Sigmoid colon (tissue), 7 donors: ENCODE measurements around the gene FMNL3. TPM values are rescaled to one million over a fixed set of nuclear protein-coding genes. Genes with fewer than 3 reads are reported as not detected.

ENCODE experiments used
- DNase-seq: peaks from one replicate; pipeline ENCODE4 v3.0.0-alpha.2; 2019
- H3K27ac ChIP-seq, 4 donors: fragments of 200-600 bp; sonication (generic); one replicate each; pipeline ENCODE4 v1.5.1; 2016 to 2019; ENCODE audit warnings: mild to moderate bottlenecking in 1 of 4
- H3K27me3 ChIP-seq, 3 donors: fragments of 200-600 bp; sonication (generic); one replicate each; pipeline ENCODE4 v1.5.1; 2019; ENCODE audit warnings: mild to moderate bottlenecking in 1 of 3
- H3K36me3 ChIP-seq, 4 donors: fragments of 200-600 bp; sonication (generic); one replicate each; pipeline ENCODE4 v1.5.1; 2016 to 2019
- H3K4me1 ChIP-seq, 4 donors: fragments of 200-600 bp; sonication (generic); one replicate each; pipeline ENCODE4 v1.5.1; 2017 to 2019
- H3K4me3 ChIP-seq, 4 donors: fragments of 200-600 bp; sonication (generic); one replicate each; pipeline ENCODE4 v1.5.1; 2017 to 2019; ENCODE audit warnings: mild to moderate bottlenecking in 2 of 4, moderate library complexity in 1 of 4
- H3K9me3 ChIP-seq, 4 donors: fragments of 200-600 bp in 3 of 4; sonication (generic) in 3 of 4; one replicate each; pipeline versions ENCODE4 v1.5.1 to v1.6.1; 2013 to 2019
- EP300 ChIP-seq, 4 donors: sonication (generic); formaldehyde crosslinking; IDR thresholded peaks; one replicate each; pipeline ENCODE4 v1.6.1; 2017; ENCODE audit warnings: antibody characterized with exemption in 4 of 4
- POLR2A ChIP-seq, 2 donors: fragments of 450-650 bp; IDR thresholded peaks; one replicate each; pipeline ENCODE4 v1.6.1; 2016; ENCODE audit warnings: antibody characterized with exemption in 2 of 2, mild to moderate bottlenecking in 2 of 2, moderate library complexity in 2 of 2
- POLR2AphosphoS5 ChIP-seq, 4 donors: sonication (generic); formaldehyde crosslinking; IDR thresholded peaks; one replicate each; pipeline ENCODE4 v1.6.1; 2017; ENCODE audit warnings: antibody characterized with exemption in 4 of 4
- WGBS, 2 donors: extraction: QIAGEN DNeasy Blood & Tissue Kit; methylation state at CpG; one replicate each; pipeline ENCODE4 v1.1.7; 2013; 5-methylcytosine and 5-hydroxymethylcytosine counted together
- intact Hi-C: fragments of 100-400 bp; cut with DNase I; formaldehyde crosslinking; loops from one replicate; pipeline ENCODE4 v1.15.1; 2023
- polyA plus RNA-seq, 3 donors: library from polyadenylated mRNA; stranded (reverse); fragments of 200-250 nt; gene quantifications; one replicate each; pipeline ENCODE4 v1.2.3, GENCODE V29; 2013
- small RNA-seq, 3 donors: library from RNA; depleted of rRNA; stranded (forward); fragments of <200 nt; gene quantifications; one replicate each; pipeline ENCODE3, GENCODE V24; 2016
- total RNA-seq, 4 donors: library from RNA; depleted of rRNA; stranded (reverse); fragments of >200 nt; gene quantifications; one replicate each; pipeline ENCODE4 v1.1.0, GENCODE V29; 2016
- TF ChIP-seq, protein P1 (sequence below), 4 experiments: fragments of 450-650 bp in 3 of 4; fragments of 200-600 bp in 1 of 4; IDR thresholded peaks; one replicate each; pipeline ENCODE4 v1.5.1; 2016 to 2019; ENCODE audit warnings: antibody characterized with exemption in 4 of 4, mild to moderate bottlenecking in 3 of 4, moderate library complexity in 2 of 4
- donor health status: healthy with polysubstance abuse.
- donor health status: Bipolar disorder and iron deficiency.
- donor health status: healthy.

Gene FMNL3
- total and polyA plus RNA-seq, 7 donors, result 1.8 to 12.2 (median 9.8) TPM

GRCh38 chr12:49598527-49598926, 108.7 kb downstream of the FMNL3 start:
- DNase-seq, result no peak
- H3K27ac ChIP-seq, result no peak overlapping the region
- no peak overlapping the region for H3K4me3 ChIP-seq
- H3K36me3 ChIP-seq, result no peaks in the 10 kb centered on the region
- no peaks in the 10 kb centered on the region for H3K27me3 ChIP-seq
- H3K9me3 ChIP-seq, result no peaks in the 10 kb centered on the region
- intact Hi-C loops, result no loop called here
- TF ChIP-seq EP300 (IDR thresholded peaks at IDR 0.05) (no peak), POLR2AphosphoS5 (IDR thresholded peaks at IDR 0.05) (no peak), POLR2A (IDR thresholded peaks at IDR 0.05) (no peak)
- TF ChIP-seq, protein P1, sequence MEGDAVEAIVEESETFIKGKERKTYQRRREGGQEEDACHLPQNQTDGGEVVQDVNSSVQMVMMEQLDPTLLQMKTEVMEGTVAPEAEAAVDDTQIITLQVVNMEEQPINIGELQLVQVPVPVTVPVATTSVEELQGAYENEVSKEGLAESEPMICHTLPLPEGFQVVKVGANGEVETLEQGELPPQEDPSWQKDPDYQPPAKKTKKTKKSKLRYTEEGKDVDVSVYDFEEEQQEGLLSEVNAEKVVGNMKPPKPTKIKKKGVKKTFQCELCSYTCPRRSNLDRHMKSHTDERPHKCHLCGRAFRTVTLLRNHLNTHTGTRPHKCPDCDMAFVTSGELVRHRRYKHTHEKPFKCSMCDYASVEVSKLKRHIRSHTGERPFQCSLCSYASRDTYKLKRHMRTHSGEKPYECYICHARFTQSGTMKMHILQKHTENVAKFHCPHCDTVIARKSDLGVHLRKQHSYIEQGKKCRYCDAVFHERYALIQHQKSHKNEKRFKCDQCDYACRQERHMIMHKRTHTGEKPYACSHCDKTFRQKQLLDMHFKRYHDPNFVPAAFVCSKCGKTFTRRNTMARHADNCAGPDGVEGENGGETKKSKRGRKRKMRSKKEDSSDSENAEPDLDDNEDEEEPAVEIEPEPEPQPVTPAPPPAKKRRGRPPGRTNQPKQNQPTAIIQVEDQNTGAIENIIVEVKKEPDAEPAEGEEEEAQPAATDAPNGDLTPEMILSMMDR (IDR thresholded peaks at IDR 0.05), result no peak
- 87% methylated on average over 10 of the region's 10 CpGs for WGBS, 2 donors
- H3K4me1 ChIP-seq, result no peaks in the 10 kb centered on the region

GRCh38 chr12:49588721-49589516, 118.3 kb downstream of the FMNL3 start:
- Histone ChIP-seq H3K9me3 (no peaks in the 10 kb centered on the region), H3K4me1 (peaks cover 0 to 13% (median 0%) of the 10 kb centered on the region in 4 donors), H3K4me3 (no peak overlapping the region), H3K27me3 (no peaks in the 10 kb centered on the region), H3K27ac (no peak overlapping the region), H3K36me3 (no peaks in the 10 kb centered on the region)
- WGBS, 2 donors, result 88 to 90% methylated on average over 4 of the region's 4 CpGs
- DNase-seq, result no peak
- intact Hi-C loops, result no loop called here
- TF ChIP-seq EP300 (IDR thresholded peaks at IDR 0.05) (no peak), POLR2A (IDR thresholded peaks at IDR 0.05) (no peak), POLR2AphosphoS5 (IDR thresholded peaks at IDR 0.05) (no peak)
- TF ChIP-seq, protein P1 (IDR thresholded peaks at IDR 0.05), result no peak

DNA sequence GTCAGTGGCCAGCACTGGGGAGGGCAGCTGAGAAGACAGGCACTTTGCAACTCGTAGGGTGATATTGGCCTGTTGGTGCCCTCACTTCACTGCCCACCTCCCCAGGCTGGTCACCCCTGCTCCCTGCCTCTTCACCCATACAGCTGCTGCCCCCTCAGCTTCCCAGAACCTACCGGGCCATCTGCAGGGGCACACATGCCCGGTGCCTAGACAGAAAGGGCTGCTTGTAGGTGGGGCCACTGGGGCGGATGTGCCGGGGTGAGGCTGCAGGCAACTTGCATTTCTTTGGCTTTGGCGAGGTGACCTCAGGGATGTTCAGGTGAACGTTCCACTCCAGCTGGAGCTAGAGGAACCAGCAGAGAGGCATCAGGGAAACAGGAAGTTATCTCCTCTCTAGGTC, 118.9 kb downstream of the FMNL3 start:
- Histone ChIP-seq H3K27ac (no peak overlapping the region), H3K27me3 (no peaks in the 10 kb centered on the region), H3K9me3 (no peaks in the 10 kb centered on the region), H3K36me3 (no peaks in the 10 kb centered on the region), H3K4me1 (peaks cover 0 to 19% (median 4%) of the 10 kb centered on the region in 4 donors), H3K4me3 (no peak overlapping the region)
- DNase-seq, result no peak
- WGBS, 2 donors, result 92% methylated on average over 7 of the region's 7 CpGs
- intact Hi-C loops, result no loop called here
- TF ChIP-seq POLR2AphosphoS5 (IDR thresholded peaks at IDR 0.05), result no peak
- TF ChIP-seq, protein P1 (IDR thresholded peaks at IDR 0.05), result no peak
- no peak for TF ChIP-seq POLR2A (IDR thresholded peaks at IDR 0.05)

- H3K27me3 ChIP-seq, result no peaks in the 10 kb centered on the region
- no peak for TF ChIP-seq EP300 (IDR thresholded peaks at IDR 0.05)
- TF ChIP-seq POLR2AphosphoS5 (IDR thresholded peaks at IDR 0.05), result no peak
- no peak for TF ChIP-seq POLR2A (IDR thresholded peaks at IDR 0.05)
- TF ChIP-seq, protein P1 (IDR thresholded peaks at IDR 0.05), result no peak
- no peak overlapping the region for H3K4me3 ChIP-seq
- H3K36me3 ChIP-seq, result no peaks in the 10 kb centered on the region
- intact Hi-C loops, result no loop called here
- no peak for DNase-seq
- no peaks in the 10 kb centered on the region for H3K9me3 ChIP-seq
- no peak overlapping the region for H3K27ac ChIP-seq
- 91 to 94% methylated on average over 11 of the region's 11 CpGs for WGBS, 2 donors
- peaks cover 0 to 29% (median 13%) of the 10 kb centered on the region in 4 donors for H3K4me1 ChIP-seq
Measured at GRCh38 chr12:49587174-49587908, 119.9 kb downstream of the FMNL3 start.

Small RNA genes lying within 50 kb of the gene (small RNA-seq; reads per million reads assigned to genes)
- 0 reads per million in 3 donors for gene AC020612.2
- gene HIGD1AP9, result 0 reads per million in 3 donors
- 0 reads per million in 3 donors for gene POLR2KP1
- gene RNU6-834P, result 0 reads per million in 3 donors

Other genes with a start within 250 kb of the FMNL3 start
- under 1 TPM in 2 of 4 donors, not detected in 2; 0.14 to 0.83 TPM for gene KCNH3, start 168.4 kb downstream of the FMNL3 start, total RNA-seq
- under 1 TPM in 1 of 3 donors, not detected in 2; 0.36 TPM for gene KCNH3, start 168.4 kb downstream of the FMNL3 start, polyA plus RNA-seq
- 10 to 100 TPM; 33.6 to 59.3 (median 48.0) TPM for gene MCRS1, start 139.3 kb downstream of the FMNL3 start, total RNA-seq
- gene MCRS1, start 139.3 kb downstream of the FMNL3 start, polyA plus RNA-seq, result 10 to 100 TPM; 43.8 to 61.0 (median 46.0) TPM
- gene FAM186B, start 101.8 kb downstream of the FMNL3 start, total RNA-seq, result under 1 TPM in 2 of 4 donors, not detected in 2; 0.16 to 0.54 TPM
- under 1 TPM in 1 of 3 donors, not detected in 2; 0.22 TPM for gene FAM186B, start 101.8 kb downstream of the FMNL3 start, polyA plus RNA-seq
- 10 to 100 TPM; 13.3 to 27.5 (median 21.0) TPM for gene PRPF40B, start 83.8 kb downstream of the FMNL3 start, total RNA-seq
- 10 to 100 TPM in 1 of 3 donors, 1 to 10 TPM in 2; 1.4 to 11.3 (median 3.6) TPM for gene PRPF40B, start 83.8 kb downstream of the FMNL3 start, polyA plus RNA-seq
- 100 to 1,000 TPM; 191 to 248 (median 224) TPM for gene TMBIM6, start 34.2 kb upstream of the FMNL3 start, total RNA-seq
- 100 to 1,000 TPM in 2 of 3 donors, 10 to 100 TPM in 1; 93.7 to 384 (median 135) TPM for gene TMBIM6, start 34.2 kb upstream of the FMNL3 start, polyA plus RNA-seq
- 10 to 100 TPM in 3 of 4 donors, 1 to 10 TPM in 1; 10.0 to 23.3 (median 12.6) TPM for gene NCKAP5L, start 121.0 kb upstream of the FMNL3 start, total RNA-seq
- gene NCKAP5L, start 121.0 kb upstream of the FMNL3 start, polyA plus RNA-seq, result 1 to 10 TPM in 2 of 3 donors, under 1 TPM in 1; 0.92 to 5.8 (median 2.4) TPM
- 1 to 10 TPM; 2.7 to 5.4 (median 3.9) TPM for gene BCDIN3D, start 135.7 kb upstream of the FMNL3 start, total RNA-seq
- gene BCDIN3D, start 135.7 kb upstream of the FMNL3 start, polyA plus RNA-seq, result 1 to 10 TPM; 1.8 to 3.7 (median 2.1) TPM
- gene FAIM2, start 196.5 kb upstream of the FMNL3 start, total RNA-seq, result 10 to 100 TPM in 1 of 4 donors, 1 to 10 TPM in 3; 5.8 to 12.8 (median 7.5) TPM
- gene FAIM2, start 196.5 kb upstream of the FMNL3 start, polyA plus RNA-seq, result 1 to 10 TPM in 2 of 3 donors, not detected in 1; 1.2 to 5.6 TPM
- gene AQP2, start 243.3 kb upstream of the FMNL3 start, total RNA-seq, result not detected
- not detected for gene AQP2, start 243.3 kb upstream of the FMNL3 start, polyA plus RNA-seq